HCT116 (cell line): ENCODE data around the gene COL4A3. TPM values are rescaled to one million over a fixed set of nuclear protein-coding genes. Genes with fewer than 3 reads are reported as not detected.

Experiments
- ATAC-seq: fragments of 200-7000 bp; cut with Tn5 transposase; 2 replicates; pipeline ENCODE4 v1.9.1; 2020; ENCODE audit warnings: mild to moderate bottlenecking, moderate library complexity
- BruUV-seq: library from RNA; stranded (reverse); fragments of 400-500 nt; replicated peaks from 2 replicates; lab custom pipeline; 2021; lab: Mats Ljungman, UMichigan
- CTCF ChIA-PET: fragments of 300-600 bp; sonication (Branson Sonifier 250); formaldehyde crosslinking; loops from one replicate; lab custom pipeline; 2021; ENCODE audit warnings: antibody characterized with exemption; lab: Charles Lee
- POLR2A ChIA-PET: fragments of 300-600, 350-600 bp; sonication (Branson Sonifier 250); formaldehyde crosslinking; loops from one replicate; lab custom pipeline; 2021; ENCODE audit warnings: antibody characterized with exemption; lab: Charles Lee
- RAD21 ChIA-PET, 2 experiments: fragments of 300-600 bp; sonication (Branson Sonifier 250); formaldehyde crosslinking; loops; one replicate each; lab custom pipeline; 2023; ENCODE audit warnings: low total read pairs in 2 of 2; ENCODE audit not compliant: uncharacterized antibody in 2 of 2, unreplicated experiment in 2 of 2, low non-redundant PET in 1 of 2; lab: Charles Lee
- DNase-seq: peaks from one replicate; pipeline ENCODE4 v3.0.0-alpha.2; 2010; ENCODE audit warnings: low read depth, low spot score
- H2AFZ ChIP-seq: fragments of 200-600 bp; shearing (Covaris generic), sonication (generic); 2 replicates; pipeline ENCODE4 v1.6.1; 2017; ENCODE audit warnings: low read depth, mixed run types, mixed read lengths, antibody characterized with exemption, low read length; ENCODE audit not compliant: poor library complexity, severe bottlenecking
- H3K27ac ChIP-seq: 2 replicates; pipeline ENCODE4 v1.5.1; 2012; ENCODE audit warnings: low read depth, low read length
- H3K27me3 ChIP-seq: fragments of 200-600 bp; sonication (generic); 2 replicates; pipeline ENCODE4 v1.6.1; 2016; ENCODE audit warnings: mixed run types, low read length, mixed read lengths; ENCODE audit not compliant: insufficient read depth
- H3K36me3 ChIP-seq, 2 experiments: fragments of 200-500 bp in 1 of 2; fragments of 200-600 bp in 1 of 2; sonication (Bioruptor generic) in 1 of 2; sonication (generic) in 1 of 2; 2 replicates each; pipeline versions ENCODE4 v1.5.1 to v1.6.1; 2014 to 2016; ENCODE audit warnings: low read length in 2 of 2, inconsistent platforms in 1 of 2, mixed read lengths in 1 of 2, mixed run types in 1 of 2; ENCODE audit not compliant: insufficient read depth in 2 of 2, control insufficient read depth in 1 of 2
- H3K4me1 ChIP-seq, 2 experiments: fragments of 200-600 bp in 1 of 2; sonication (generic) in 1 of 2; 2 replicates each; pipeline versions ENCODE4 v1.5.1 to v1.6.1; 2012 to 2017; ENCODE audit warnings: low read length in 2 of 2, inconsistent platforms in 1 of 2, mild to moderate bottlenecking in 1 of 2, mixed read lengths in 1 of 2, mixed run types in 1 of 2, moderate library complexity in 1 of 2; ENCODE audit not compliant: insufficient read depth in 2 of 2, control insufficient read depth in 1 of 2
- H3K4me2 ChIP-seq: fragments of 200-600 bp; sonication (generic); 2 replicates; pipeline ENCODE4 v1.6.1; 2017; ENCODE audit warnings: mixed run types, low read length, mixed read lengths
- H3K4me3 ChIP-seq, 2 experiments: fragments of 200-600 bp in 1 of 2; sonication (generic) in 1 of 2; replicated peaks in 1 of 2; 2 replicates each; pipeline ENCODE4 v1.5.1; 2011 to 2016; ENCODE audit warnings: low read length in 2 of 2, control low read depth in 1 of 2, low read depth in 1 of 2, mild to moderate bottlenecking in 1 of 2, mixed read lengths in 1 of 2, mixed run types in 1 of 2
- H3K79me2 ChIP-seq: fragments of 200-600 bp; sonication (generic); 2 replicates; pipeline ENCODE4 v1.6.1; 2017; ENCODE audit warnings: mild to moderate bottlenecking, mixed run types, low read length, moderate library complexity, mixed read lengths; ENCODE audit not compliant: insufficient read depth
- H3K9ac ChIP-seq: fragments of 200-600 bp; sonication (generic); 2 replicates; pipeline ENCODE4 v1.6.1; 2016; ENCODE audit warnings: low read length, mixed read lengths
- H3K9me2 ChIP-seq: fragments of 200-600 bp; sonication (generic), shearing (Covaris generic); 2 replicates; pipeline ENCODE4 v1.6.1; 2017; ENCODE audit warnings: mixed run types, mild to moderate bottlenecking, moderate library complexity; ENCODE audit not compliant: insufficient read depth
- H3K9me3 ChIP-seq, 2 experiments: fragments of 200-500 bp in 1 of 2; fragments of 200-600 bp in 1 of 2; sonication (Bioruptor generic) in 1 of 2; sonication (generic) in 1 of 2; 2 replicates each; pipeline ENCODE4 v1.6.1; 2014 to 2017; ENCODE audit warnings: low read length in 2 of 2, mixed read lengths in 2 of 2, inconsistent platforms in 1 of 2, low read depth in 1 of 2, mild to moderate bottlenecking in 1 of 2, mixed run types in 1 of 2, moderate library complexity in 1 of 2; ENCODE audit not compliant: control insufficient read depth in 1 of 2, insufficient read depth in 1 of 2
- H4K20me1 ChIP-seq: fragments of 200-600 bp; sonication (generic), shearing (Covaris generic); 2 replicates; pipeline ENCODE4 v1.6.1; 2017; ENCODE audit warnings: mixed run types, mild to moderate bottlenecking, moderate library complexity; ENCODE audit not compliant: insufficient read depth
- ATF3 ChIP-seq: IDR thresholded peaks from 2 replicates; pipeline ENCODE4 v1.6.1; 2012
- CBX3 ChIP-seq: IDR thresholded peaks from 2 replicates; pipeline ENCODE4 v1.6.1; 2012; ENCODE audit warnings: low read depth
- CEBPB ChIP-seq: IDR thresholded peaks from 2 replicates; pipeline ENCODE4 v1.6.1; 2012; ENCODE audit warnings: low read depth
- CTCF ChIP-seq, 3 experiments: fragments of 200-600 bp in 1 of 3; sonication (generic) in 1 of 3; IDR thresholded peaks in 2 of 3; conservative IDR thresholded peaks in 1 of 3; 2 replicates each; pipeline ENCODE4 v1.5.1; 2012 to 2017; ENCODE audit warnings: low read depth in 2 of 3, low read length in 2 of 3, antibody characterized with exemption in 1 of 3, borderline replicate concordance in 1 of 3, control low read depth in 1 of 3, mild to moderate bottlenecking in 1 of 3, mixed read lengths in 1 of 3, mixed run types in 1 of 3, moderate library complexity in 1 of 3; ENCODE audit not compliant: insufficient read depth in 1 of 3
- EGR1 ChIP-seq: IDR thresholded peaks from 2 replicates; pipeline ENCODE4 v1.6.1; 2012; ENCODE audit warnings: low read depth
- JUND ChIP-seq: IDR thresholded peaks from 2 replicates; pipeline ENCODE4 v1.6.1; 2012
- RAD21 ChIP-seq: IDR thresholded peaks from 2 replicates; pipeline ENCODE4 v1.6.1; 2012; ENCODE audit warnings: low read depth, mild to moderate bottlenecking
- SRF ChIP-seq: IDR thresholded peaks from 2 replicates; pipeline ENCODE4 v1.6.1; 2012; ENCODE audit warnings: low read depth
- TCF7L2 ChIP-seq: IDR thresholded peaks from 2 replicates; pipeline ENCODE4 v1.7.0; 2011; ENCODE audit warnings: borderline replicate concordance, inconsistent platforms; ENCODE audit not compliant: insufficient read depth, insufficient read length; ENCODE audit errors: extremely low read depth
- ZNF274 ChIP-seq: fragments of 200-500 bp; sonication (Bioruptor generic); IDR thresholded peaks from 2 replicates; pipeline ENCODE4 v1.6.1; 2014; ENCODE audit warnings: mild to moderate bottlenecking, low read depth, low read length, inconsistent platforms
- intact Hi-C: fragments of 100-400 bp; cut with micrococcal nuclease; formaldehyde crosslinking; loops from 2 replicates; pipeline ENCODE4 v1.10.0; 2022
- total RNA-seq: library from RNA; stranded (reverse); gene quantifications from one replicate; pipeline ENCODE4 v1.2.1, GENCODE V29; 2021; ENCODE audit not compliant: unreplicated experiment

COL4A3 gene
- total RNA-seq, 1 experiment from 2014 or later: 4.9 TPM

GRCh38 chr2:227201771-227202170 lies 37.3 kb downstream of the COL4A3 start:
- RAD21 ChIA-PET: no interaction called here
- BruUV-seq: no TSS peak
- CTCF ChIA-PET: no interaction called here

More at GRCh38 chr2:227201771-227202170, 37.3 kb downstream of the COL4A3 start:
- Histone ChIP-seq H3K4me2 (no peak overlapping the region), H3K36me3 (no peaks in the 10 kb centered on the region), H3K27me3 (no peaks in the 10 kb centered on the region), H3K9ac (no peak overlapping the region), H3K79me2 (no peaks in the 10 kb centered on the region), H2AFZ (no peak overlapping the region), H3K27ac (no peak overlapping the region), H3K9me3 (no peaks in the 10 kb centered on the region), H4K20me1 (no peaks in the 10 kb centered on the region), H3K4me3 (no peak overlapping the region), H3K9me2 (no peaks in the 10 kb centered on the region), H3K4me1 (no peaks in the 10 kb centered on the region)
- no peak for TF ChIP-seq TCF7L2
- TF ChIP-seq SRF: no peak
- no peak for TF ChIP-seq RAD21
- no peak for TF ChIP-seq ZNF274
- TF ChIP-seq EGR1: no peak
- no peak for TF ChIP-seq CEBPB
- TF ChIP-seq CTCF (IDR thresholded peaks at IDR 0.05 in 2 of 3, conservative IDR thresholded peaks at IDR 0.05 in 1 of 3; ENCODE audit: borderline replicate concordance in 1 of 3, insufficient read depth in 1 of 3, low read depth in 2 of 3, low read length in 2 of 3): no peak
- TF ChIP-seq CBX3: no peak
- no peak for TF ChIP-seq ATF3
- TF ChIP-seq JUND: no peak
- no peak for DNase-seq
- ATAC-seq: no peak
- intact Hi-C loops: no loop called here
- POLR2A ChIA-PET: no interaction called here
